CD4-positive, alpha-beta T cell treated with Interleukin-6 at 100 ng/mL for 8 hours (primary cell): ENCODE measurements around the gene VPS13D.

ENCODE experiments used
- DNase-seq: peaks from one replicate; pipeline ENCODE4 v3.0.0-alpha.2; 2020; ENCODE audit warnings: mixed read lengths, low spot score

Gene VPS13D

DNA sequence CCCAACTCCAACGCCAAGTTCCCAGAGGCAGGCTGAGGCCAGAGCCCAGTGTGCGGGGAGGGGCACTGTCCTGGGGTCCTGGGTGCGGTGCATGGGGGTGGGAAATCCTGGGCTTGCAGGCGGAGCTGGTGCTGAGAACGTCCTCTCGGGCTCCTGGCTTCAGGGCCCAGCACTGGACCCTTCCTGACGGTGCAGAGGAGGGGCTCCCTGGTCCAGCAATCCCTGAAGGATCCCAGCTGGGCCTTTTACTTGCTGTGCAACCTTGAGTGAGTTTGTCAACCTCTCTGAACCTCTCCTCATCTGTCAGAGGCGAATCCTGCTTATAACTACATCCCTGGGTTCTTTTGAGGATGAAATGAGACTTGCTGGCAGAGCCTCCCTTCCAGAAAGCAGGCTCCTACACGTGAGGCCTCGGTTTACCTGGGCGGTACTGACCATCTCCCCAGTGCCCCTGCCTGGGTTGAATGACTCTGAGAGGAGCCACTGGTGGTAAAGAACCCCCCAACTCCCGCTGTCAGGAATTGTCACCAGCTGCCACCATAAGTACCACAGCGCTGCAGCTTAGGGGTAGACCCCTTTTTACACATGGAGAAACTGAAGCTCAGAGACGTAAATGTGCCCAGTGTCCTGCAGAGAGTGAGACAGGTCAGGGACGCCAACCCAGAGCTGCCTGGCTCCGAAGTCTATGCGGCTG lies 310.9 kb downstream of the VPS13D start:
- no peak for DNase-seq

DNA sequence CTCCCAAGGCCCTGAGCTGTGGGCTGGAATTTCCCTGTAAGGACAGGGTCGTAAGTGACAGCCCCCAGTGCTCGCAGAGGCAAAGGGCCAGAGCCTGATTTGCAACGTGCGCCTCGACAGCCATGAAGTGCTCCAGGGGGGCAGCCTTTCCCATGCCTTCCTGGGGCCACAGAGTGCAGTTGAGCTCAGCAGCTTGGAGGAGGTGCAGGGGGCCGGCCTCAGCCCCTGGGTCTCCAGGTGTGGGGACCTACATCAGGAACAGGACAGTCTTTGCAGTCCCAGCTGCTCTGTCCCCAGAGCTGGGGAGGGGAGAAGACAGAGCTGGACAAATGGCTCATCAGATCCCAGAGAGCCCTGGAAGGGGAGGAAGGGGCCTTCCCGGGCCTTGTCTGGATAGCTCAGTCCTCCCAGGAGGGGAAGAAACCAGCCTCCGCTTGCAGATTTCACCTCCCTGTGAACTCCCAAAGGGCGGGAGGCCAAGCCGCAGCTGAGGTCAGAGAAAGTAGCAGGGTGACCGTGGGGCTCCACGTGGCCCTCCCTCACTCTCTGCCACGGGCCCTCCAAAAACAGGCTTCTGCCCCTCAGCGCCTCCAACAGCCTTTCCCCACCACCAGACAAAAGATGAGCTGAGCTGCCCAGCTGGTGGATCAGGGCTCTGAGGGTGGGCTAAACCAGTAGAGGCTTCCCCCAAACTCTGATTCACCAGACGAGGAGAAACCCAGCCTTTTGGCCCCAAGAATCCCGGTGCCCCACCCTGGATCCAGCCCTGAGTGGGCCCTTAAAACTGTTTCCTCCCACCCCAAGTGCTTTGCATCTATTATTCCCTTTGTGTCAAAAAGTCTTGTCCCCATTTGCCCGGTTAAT lies 311.7 kb downstream of the VPS13D start:
- no peak for DNase-seq

DNA sequence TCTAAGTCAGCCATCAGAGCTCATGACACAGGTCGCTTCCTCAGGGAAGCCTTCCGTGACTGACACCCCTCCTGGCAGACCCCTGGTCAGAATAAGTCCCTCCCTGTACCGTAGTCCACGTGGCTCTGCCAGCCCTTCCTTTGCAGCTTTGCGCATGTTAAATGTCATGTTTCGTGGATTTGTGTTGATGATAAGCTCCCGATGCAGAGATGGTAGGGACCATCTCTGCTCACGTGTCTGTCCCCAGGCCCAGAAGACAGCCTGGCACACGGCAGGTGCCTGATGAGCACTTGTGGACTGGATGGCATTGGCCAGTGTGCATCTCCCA lies 312.3 kb downstream of the VPS13D start:
- DNase-seq: no peak

- no peak for DNase-seq
These were observed 313.1 kb downstream of the VPS13D start for GRCh38 chr1:12542616-12543592.

DNA sequence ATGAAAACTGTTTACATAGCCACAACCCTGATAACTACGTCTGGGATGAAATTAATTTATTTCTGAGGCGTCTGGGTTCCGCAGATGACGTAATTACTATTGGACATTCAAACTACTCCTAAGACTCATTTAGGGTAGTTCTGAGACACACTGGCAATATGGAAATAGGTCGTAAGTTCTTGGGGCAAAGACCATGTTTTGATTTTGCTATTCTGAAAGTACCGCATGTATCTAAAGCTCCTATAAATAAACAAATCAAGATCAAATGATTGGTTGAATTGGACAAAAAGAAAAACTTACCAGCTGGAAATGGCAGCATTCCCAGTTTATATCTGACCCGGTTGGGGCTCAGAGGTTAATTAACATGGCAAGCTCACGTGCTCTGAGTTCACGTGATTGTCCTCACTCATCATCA lies 313.9 kb downstream of the VPS13D start:
- no peak for DNase-seq

- no peak for DNase-seq
These were observed 314.5 kb downstream of the VPS13D start for GRCh38 chr1:12544357-12544756.

GRCh38 chr1:12544992-12545391 lies 315.2 kb downstream of the VPS13D start:
- no peak for DNase-seq

DNA sequence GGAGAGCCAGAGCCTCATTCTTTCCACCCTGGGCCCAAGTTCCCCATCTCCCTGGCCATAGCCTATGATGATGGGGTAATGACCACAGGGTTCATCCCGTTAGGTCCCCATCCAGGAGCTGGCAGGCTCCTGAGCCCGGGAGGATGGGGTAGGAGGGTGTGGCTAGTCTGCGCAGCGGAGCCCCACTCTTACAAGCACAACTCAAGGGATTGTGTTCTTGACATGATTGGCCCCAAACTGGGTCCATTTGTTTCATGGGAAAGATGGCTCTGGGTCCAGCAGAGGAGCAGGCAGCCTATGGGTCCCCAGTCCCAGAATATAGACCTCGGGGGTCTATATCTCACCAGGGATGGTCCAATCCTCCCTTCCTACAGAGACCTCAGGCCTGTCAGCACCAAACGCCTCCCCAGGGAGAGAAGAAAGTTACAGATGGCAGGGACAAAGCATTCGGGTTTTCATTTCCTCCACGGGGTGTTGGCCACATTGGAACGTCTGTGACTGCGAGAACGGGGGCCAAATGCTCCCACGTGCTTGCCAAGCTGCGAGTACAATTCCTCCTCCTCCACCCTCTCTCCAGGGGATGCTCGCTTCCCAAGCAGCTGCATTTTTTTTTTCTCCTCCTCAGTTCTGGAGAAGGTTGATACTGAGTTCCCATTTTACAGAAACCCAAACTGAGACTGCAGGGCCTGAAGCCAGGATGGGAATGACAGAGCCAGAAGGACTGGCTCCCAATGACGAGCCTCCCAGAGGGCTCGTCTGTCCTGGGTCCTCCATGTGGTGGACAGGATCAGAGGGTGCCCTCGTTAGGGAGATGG lies 317.1 kb downstream of the VPS13D start:
- no peak for DNase-seq

GRCh38 chr1:12547586-12548225 lies 317.9 kb downstream of the VPS13D start:
- DNase-seq: no peak

DNA sequence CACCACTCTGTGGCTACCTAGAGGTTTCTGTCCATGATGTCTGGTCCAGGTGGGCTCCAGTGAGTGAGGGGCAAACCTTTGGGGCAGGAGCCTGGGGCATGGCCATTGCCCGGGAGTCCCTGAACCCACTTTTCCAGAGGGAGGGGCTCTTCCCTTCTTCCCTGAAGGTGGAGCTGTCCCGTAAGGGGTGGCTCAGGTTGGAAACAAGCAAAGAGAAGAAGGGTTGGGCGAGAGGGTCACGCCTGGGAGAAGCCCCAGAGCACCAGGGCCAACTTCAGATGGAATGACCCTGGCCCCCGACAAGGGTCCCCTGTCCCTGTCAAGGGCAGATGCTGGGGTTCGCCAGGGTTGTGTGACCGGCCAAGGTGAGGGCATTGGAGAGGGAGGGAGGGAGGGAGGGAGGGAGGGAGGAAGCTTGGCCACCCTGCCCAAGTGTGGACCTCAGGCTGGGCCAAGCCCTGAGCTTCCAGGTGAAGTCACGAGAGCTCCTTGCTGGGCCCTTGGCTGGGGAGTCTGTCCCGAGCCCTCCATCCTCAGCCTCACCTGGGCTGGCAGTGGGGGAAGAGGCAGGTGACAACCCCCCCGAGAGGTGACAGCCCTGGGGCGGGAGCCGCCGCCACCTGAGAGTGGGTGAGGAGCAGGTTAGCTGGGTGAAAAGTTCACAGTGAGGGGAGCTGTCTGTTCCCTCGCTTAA lies 318.6 kb downstream of the VPS13D start:
- DNase-seq: no peak

GRCh38 chr1:12548973-12549459 lies 319.2 kb downstream of the VPS13D start:
- no peak for DNase-seq

DNA sequence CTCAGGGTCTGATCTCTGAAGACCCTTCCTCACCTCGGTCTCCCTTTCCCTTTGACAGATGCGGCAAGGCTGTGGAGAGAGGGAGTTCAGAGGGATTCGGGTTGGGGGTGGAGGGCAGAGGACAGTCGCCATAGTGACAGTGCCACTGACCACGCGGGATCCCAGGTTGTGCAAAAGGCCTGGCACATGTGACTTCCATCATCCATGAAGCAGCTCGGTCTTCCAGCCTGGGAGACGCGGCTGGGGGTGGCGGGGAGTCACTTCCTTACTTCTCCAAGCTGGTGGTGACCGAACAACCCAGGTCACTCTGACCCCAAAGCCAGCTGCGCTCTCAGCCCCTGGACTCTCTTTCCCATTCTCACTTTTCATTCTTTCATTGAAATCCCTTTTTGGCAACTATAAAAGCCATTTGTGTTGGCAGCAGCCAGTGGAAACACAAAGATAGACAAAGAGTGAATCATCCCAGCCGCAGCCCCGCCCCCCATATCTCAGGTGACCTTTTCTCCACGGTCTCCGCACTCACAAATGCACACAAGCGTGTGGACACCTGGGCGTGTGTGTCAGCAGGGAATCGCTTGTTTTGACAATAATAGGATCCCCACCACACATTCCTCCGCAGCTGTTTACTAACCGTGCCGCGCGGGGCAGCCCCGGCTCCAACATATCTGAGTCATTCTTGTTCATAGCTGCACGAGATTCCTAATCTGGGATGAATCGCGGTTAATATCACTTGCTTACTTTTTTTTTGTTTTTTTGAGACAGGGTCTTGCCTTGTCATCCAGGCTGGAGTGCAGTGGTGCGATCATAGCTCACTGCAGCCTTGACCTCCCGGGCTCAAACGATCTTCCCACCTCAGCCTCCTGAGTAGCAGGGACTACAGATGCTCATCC lies 319.9 kb downstream of the VPS13D start:
- DNase-seq: no peak

- DNase-seq: no peak
These were observed 321.8 kb downstream of the VPS13D start for GRCh38 chr1:12551584-12551983.

GRCh38 chr1:12552111-12552888 lies 322.5 kb downstream of the VPS13D start:
- no peak for DNase-seq

DNA sequence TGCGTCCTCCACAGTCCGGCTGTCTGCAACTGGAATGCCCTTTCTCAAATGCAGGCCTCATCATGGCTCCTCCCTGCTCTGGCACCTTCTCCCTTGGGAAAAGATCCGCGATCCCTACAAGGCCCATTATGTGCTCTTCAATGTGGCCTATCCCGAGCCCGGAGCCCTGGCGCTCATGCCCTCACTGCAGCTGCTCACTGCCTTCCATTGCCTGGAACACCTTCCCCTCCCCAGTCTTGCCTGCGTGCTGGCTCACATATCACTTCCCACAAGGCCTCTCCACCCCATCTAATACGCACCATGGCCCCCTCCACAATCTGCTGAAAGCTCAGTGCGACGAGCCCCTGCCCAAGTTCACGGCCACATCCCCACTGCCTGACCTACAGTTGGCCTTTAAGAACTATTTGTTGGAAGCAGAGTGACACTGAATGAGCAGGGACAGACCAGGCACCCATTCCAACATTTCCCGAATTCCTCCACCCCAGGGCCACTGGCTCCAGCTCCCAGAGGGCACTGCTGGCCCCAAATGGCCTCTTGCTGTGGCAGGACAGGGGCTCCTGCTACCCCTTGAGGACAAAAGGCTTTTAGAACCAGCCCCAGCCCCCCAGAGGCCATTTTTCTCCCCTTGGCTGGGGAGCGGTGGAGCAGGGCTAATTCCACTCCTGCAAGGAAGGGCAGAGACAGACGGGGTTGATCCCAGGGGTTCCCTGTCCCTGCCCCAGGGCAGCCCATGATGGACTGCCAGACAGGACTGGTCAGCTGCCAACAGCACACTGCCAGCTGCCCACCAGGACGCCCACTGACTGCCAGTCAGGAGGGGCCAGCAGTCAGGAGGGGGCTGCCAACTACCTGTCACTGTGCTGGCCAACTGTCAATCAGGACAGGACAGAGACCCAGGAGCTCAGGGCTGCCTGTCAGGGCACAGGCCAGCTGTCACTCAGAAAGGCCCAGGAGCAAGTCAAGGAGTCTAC lies 323.4 kb downstream of the VPS13D start:
- DNase-seq: no peak

DNA sequence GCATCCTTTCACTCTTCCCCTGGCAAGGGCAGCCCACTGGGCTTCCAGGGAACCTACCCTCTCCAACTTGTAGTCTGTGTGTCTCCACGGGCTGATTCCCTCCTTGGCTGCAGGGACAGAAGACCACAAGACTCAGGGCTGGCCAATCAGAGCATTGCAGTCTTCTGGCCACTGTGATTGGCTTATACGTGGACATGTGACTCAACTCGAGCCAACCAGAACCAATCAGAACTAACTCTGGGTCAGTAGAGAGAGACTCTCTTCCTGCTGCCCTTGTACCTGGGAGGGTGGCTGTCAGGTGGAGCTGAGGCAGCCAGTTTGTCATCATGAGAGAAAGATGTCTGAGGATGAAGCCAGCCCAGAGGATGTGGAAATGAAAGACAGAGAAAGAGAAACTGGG lies 324.1 kb downstream of the VPS13D start:
- no peak for DNase-seq
